NCI-H2196 (cell line): Measurements from ENCODE around the gene SMARCA4.
A peak's percentile ranks its signal among the peaks of the same experiment; 100 is the strongest.
"Not testable (repeated sequence)": the region's sequence is repeated elsewhere in the genome, so short reads cannot be mapped to it uniquely, and the experiment has no call there.

Source experiments
- DNase-seq: peaks from one replicate; lab custom pipeline; 2025; ENCODE audit not compliant: unreplicated experiment; lab: John Stamatoyannopoulos, UW

Gene SMARCA4

DNA sequence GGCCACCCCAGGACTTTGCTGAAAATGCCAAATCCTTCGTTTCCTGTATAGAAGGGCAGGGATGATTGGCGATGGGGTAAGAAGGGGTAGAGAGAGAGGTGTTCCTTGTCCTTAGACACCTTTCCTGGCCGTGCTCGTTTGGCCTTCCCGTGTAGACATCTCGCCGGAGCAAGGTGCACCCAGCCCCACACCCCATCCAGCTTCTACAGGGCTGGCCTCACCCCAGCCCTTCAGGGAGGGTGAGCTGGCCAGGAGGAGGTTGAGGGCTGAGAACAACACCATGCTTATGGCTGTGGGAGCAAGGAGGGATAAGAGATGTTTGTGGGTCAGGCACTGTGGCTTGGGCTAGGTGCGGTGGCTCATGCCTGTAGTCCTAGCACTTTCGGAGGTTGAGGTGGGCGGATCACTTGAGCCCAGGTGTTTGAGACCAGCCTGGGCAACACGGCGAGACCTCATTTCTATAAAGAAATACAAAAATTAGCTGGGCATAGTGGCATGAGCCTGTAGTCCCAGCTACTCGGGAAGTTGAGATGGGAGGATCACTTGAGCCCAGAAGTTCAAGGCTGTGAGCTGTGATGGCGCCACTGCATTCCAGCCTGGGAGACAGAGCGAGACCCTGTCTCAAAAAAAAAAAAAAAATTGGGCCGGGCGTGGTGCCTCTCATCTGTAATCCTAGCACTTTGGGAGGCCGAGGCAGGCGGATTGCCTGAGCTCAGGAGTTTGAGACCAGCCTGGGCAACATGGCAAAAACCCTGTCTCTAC is 15.5 kb downstream of the SMARCA4 start:
- DNase-seq: no peak

DNA sequence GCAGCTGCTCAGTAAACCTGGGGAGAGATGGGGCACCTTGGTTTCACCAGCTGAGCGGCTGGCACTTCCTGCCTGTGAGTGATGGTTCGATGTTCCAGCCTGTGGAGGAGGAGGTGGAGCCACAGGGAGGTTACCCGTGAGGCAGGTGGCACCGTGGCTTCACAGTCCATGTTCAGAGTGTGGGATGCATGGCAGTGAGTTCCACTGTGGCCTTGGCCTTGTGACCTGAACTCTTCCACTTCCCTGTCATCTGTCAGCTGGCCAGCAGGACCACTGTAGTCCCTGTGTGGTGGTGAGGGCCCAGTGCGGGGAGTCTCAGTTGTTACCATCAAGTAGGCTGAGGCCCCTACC is 16.9 kb downstream of the SMARCA4 start:
- no peak for DNase-seq

DNA sequence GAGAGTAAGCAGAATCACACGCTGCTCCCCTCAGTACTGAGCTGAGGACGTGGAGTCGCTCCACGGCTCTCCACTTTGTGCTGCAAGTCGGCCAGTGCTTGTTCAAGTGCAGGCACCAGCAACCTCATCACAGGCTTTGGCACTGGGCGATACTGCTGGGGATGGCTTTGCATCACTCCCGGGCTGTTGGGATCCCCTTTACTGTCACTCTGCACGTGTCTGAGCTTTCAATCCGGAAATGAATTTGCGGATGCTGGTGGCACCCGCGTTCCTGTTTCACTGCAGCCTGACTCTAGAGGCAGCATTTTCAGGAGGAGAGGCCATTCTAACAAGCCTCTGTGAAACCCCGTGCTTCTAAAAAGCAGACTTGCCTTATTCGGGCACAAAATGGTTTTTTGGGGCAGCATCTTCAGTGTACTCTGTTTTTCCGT is 19.1 kb downstream of the SMARCA4 start:
- DNase-seq: no peak

DNA sequence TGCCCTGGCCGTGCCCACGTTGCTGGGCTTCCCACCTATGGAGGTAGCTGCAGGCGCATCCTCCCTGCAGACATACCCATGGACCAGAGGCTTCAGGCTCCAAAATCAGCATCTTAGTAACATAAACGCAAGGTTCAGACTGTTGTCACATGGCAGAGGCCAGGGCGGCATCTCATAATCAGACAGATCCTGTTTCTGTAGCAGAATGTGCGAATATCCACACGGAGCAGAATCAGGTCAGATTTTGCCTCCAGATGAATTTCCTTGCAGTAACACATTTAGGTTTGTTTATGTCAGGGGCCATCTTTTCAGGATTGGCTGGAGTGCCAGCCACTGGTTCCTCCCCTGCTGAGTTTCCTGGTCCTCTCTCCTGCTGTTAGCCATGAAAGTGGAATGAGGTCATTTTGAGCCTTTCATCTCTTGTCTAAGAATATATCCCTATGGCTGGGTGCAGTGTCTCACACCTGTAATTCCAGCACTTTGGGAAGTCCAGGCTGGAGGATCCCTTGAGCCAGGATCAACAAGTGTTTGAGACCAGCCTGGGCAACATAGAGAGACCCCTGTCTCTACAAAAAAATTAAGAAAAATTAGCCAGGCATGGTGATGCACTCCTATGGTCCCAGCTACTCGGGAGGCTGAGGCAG is 20.5 kb downstream of the SMARCA4 start:
- peak; percentile 38 for DNase-seq

DNA sequence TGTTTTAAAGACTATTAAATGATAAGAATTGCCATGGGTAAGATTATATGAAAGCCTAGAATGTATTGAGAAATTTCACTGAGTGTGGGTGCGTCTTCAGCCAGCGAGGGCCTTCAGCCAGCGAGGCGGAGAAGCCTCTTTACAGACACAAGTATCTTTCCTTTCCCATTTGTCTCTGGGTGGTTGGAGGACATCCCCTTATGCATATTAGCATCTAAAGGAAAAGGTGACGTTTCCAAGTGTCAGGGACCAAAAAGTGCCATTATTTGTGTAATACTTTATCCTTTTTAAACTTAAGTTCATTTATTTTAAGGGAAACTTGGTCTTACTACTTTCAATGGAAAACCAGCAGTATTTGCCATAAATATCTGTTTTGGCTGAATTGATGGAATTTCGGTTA is 22.2 kb downstream of the SMARCA4 start:
- no peak for DNase-seq

DNA sequence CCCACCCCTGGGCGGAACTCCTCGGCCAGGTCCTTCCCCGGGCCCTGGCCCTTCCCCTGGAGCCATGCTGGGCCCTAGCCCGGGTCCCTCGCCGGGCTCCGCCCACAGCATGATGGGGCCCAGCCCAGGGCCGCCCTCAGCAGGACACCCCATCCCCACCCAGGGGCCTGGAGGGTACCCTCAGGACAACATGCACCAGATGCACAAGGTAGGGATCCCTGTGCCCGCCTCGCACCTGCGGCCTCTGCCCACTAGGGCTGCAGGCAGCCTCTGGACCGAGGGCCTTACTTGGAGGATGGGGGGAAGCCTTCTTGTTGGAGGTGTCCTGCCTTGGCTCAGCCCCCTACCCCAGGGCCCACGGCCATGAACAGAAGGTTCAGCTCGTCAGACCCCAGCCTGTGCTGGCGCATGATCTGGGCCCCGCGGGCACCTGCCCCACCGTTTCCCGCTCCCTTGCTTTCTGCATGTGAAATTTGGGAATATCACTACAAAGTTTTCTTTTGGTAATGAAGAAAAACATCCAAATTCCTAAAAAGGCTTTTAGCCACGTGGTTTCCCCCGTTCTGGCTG is 23.4 kb downstream of the SMARCA4 start:
- no peak for DNase-seq

DNA sequence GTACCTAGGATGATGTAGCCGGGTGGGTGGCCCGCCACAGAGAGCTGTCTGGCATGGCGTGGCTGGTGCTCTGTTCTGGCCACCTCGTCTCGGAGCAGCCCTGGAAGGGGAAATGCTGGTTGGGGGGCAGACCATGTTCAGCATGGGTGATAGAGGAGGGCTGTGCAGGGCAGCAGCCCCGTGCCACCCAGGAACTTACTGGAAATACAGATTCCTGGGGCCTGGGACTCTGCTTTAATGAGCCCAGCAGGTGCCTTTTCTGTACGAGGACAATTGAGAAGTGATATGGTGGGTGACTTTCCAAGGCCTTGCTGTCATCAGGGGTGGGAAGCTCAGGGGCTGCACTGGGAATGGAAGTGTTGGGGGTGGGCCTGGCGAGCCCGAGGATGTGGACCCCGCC is 24.7 kb downstream of the SMARCA4 start:
- DNase-seq: no peak

DNA sequence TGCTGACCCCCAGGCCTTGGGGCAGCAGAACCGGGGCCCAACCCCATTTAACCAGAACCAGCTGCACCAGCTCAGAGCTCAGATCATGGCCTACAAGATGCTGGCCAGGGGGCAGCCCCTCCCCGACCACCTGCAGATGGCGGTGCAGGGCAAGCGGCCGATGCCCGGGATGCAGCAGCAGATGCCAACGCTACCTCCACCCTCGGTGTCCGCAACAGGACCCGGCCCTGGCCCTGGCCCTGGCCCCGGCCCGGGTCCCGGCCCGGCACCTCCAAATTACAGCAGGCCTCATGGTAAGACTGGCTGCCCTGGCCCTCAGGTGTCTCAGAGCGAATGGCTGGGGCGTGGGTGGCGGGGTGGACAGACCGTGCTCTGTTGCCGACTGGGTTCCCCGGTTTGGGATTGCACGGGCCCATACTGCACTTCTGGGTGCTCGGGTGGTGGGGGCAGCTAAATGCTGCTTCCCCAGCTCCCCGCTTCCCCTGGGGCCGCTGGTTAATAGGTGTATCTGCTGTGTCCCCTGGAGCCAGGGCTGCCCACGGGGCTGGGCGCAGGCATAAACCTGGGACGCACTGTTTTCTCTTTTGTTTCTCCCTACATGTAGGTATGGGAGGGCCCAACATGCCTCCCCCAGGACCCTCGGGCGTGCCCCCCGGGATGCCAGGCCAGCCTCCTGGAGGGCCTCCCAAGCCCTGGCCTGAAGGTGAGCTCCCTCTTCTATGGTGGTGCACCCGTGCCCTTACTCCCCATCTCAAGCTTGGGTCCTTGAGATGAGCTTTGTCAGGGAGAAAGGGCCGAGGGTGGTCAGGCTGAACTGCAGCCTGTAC is 25.7 kb downstream of the SMARCA4 start:
- no peak for DNase-seq

DNA sequence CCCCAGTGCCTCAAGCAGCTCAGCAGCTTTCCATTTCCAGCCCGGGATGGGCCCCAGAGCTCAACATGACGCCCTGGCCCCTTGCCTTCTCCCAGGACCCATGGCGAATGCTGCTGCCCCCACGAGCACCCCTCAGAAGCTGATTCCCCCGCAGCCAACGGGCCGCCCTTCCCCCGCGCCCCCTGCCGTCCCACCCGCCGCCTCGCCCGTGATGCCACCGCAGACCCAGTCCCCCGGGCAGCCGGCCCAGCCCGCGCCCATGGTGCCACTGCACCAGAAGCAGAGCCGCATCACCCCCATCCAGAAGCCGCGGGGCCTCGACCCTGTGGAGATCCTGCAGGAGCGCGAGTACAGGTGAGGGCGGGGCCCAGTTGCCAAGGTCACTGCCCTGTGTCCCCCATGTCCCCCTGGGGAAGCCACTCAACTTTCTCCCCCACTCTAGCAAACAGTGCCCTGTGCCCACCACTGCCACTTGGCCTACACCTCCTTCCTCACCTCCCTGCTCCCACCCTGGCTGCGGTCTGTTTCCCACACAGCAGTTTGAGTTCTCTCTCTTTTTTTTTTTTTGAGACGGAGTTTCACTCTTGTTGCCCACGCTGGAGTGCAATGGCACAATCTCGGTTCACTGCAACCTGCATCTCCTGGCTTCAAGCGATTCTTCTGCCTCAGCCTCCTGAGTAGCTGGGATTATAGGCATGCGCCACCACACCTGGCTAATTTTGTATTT is 26.9 kb downstream of the SMARCA4 start:
- no peak for DNase-seq

DNA sequence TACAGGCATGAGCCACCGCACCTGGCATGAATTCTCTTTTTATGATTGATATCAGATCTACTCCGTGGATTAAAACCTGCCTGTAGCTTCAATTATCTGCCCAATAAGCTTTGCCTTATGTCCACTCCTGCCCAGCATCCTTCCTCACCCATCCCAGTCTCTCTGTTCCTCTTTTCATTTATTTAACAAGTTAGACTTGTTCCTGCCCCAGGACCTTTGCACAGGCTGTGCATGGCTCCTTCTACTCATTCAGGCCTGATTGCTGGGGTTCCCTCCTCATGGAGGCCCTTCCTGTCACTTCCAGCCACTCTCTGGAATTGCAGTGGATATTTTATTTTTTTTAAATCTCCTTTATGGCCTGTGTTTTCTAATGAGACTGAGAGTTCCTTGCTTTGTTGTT is 27.6 kb downstream of the SMARCA4 start:
- no peak for DNase-seq

DNA sequence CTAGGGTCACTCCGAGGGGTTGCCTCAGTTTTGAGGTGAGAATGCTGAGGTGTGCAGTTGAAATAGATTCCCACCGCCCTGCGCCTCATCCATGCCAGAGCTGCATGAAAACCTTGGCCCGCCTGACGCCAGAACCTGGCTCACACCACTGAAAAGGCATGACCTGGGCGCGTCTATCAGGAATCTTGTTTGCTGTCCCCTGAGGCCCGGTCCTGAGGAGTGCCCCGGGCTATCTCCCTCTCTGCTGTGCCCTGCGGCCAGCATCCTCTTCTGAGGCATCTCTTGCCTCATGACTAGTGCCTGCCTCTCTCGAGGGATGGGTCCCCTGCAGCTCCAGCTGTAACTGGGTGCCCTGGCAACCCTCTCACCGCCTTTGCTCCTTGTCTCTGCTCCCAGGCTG is 28.1 kb downstream of the SMARCA4 start:
- no peak for DNase-seq

DNA sequence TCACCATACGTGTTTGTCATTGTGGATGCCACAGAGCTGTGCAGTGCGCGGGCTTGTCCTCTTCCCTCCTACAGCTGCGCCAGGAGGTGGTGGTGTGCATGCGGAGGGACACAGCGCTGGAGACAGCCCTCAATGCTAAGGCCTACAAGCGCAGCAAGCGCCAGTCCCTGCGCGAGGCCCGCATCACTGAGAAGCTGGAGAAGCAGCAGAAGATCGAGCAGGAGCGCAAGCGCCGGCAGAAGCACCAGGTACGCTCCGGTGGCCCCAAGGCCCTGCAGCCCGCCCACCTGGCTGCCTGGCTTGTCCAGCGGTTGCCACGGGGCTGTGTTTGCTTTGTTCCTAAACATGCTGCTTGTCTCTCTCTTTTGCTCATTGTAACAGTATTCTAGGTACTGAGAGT is 30.2 kb downstream of the SMARCA4 start:
- DNase-seq: no peak

DNA sequence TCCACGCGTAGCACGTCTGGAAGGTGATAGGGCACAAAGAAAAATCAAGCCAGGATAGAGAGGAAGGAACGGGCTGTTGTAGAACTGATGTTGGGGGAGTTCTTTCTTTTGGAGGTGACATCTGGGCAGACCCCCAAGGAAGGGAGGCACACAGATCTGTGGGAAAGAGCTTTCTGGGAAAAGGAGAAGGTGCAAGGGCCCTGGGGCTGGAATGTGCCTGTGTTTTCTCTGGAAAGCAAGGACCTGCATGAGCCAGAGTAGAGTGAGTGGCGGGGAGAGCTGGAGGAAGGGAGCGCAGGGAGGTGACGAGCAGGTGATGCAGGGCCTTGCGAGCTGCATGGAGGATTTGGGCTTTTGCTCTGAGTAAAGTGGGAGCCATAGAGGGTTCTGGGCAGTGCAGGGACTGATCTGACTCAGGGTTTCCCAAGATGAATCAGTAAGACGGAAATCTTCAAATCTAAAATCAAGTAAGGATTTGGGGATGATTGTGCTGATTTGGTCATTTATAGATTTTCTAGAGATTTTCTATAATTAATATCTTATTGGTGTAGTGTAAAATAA is 30.8 kb downstream of the SMARCA4 start:
- DNase-seq: no peak

DNA sequence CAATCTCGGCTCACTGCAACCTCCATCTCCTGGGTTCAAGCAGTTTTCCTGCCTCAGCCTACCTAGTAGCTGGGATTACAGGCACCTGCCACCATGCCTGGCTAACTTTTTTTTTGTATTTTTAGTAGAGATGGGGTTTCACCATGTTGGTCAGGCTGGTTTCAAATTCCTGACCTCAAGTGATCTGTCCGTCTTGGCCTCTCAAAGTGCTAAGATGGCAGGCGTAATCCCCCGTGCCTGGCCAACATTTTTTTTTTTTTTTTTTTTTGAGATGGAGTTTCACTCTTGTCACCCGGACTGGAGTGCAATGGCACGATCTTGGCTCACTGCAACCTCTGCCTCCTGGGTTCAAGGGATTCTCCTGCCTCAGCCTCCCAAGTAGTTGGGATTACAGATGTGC is 31.3 kb downstream of the SMARCA4 start:
- DNase-seq: not testable (repeated sequence)

DNA sequence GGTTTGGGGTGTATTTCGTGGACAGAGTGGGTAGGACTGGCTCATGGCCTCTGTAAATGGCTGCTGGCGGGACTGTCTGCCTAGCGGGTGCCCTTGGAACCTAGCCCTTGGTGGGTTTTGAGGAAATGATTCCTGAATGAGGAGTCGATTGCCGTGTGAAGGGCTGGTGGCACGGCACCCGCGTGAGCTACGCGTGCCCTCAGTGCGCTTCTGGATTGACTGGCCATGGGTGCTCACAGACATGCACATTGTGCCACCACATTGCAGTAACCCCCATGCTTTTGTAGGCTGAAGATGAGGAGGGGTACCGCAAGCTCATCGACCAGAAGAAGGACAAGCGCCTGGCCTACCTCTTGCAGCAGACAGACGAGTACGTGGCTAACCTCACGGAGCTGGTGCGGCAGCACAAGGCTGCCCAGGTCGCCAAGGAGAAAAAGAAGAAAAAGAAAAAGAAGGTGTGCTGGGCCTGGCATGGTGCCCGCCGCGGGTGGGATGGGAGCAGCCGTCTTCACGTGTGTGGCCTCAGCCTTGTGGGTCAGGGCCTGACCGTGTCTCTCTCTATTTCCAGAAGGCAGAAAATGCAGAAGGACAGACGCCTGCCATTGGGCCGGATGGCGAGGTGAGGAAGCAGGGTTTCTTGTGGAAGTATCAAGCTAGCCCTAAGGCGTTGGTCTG is 35.2 kb downstream of the SMARCA4 start:
- DNase-seq: no peak

DNA sequence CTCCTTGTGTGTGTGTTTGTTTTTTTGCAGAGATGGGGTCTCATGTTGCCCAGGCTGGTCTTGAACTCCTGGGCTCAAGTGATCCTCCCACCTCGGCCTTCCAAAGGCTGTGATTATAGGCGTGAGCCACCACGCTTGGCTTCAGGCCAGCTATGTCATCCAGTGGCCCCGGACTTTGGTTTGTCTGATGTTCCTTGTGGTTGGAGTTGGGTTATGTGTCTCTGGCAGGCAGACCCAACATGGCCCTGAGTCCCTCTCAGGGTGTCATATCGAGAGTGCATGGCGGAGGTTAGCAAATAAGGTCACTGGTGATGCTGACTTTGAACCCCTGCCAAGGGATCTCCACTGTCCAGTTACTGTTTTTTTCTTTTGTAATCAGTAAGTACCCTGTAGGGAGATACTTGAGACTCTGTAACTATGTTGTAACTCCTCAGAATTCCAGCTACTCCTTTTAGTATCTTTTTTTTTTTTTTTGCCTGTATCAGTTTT is 37.3 kb downstream of the SMARCA4 start:
- DNase-seq: peak; percentile 65

DNA sequence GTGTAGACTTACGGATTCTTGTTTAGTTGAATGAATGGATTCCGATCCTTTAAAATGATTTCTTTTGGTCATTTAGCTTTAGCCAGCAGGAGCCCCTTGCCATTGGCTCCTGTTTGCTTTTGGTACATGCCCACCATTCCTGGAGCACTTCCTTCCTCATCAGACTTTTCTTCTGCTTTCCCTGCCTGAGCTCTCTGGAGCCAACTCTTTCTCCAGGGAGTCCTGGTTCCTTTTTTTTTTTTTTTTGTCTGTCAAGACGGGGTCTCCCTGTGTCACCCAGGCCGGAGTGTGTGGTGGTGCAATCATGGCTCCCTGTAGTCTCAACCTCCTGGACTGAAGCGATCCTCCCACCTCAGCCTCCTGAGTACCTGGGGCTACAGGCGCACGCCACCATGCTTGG is 37.8 kb downstream of the SMARCA4 start:
- no peak for DNase-seq

DNA sequence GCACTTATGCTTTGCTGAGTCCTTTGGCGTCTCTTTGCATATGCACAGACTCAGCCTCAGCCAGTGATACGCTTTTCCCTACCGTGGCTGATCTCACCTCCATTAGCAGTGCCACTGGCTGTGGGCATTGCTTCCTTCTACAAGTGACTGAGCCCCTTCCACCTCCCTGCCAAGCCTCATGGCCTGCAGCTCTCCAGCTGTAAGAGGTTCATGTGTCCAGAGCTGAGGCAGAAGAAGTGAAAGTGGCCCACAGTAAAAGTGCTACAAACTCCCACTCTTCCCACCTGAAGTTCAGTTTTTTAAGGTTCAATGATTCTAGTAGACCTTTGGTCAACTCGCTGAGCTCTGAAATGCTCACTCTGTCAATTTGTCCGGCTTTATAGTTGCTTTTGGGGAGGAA is 44.7 kb downstream of the SMARCA4 start:
- no peak for DNase-seq

DNA sequence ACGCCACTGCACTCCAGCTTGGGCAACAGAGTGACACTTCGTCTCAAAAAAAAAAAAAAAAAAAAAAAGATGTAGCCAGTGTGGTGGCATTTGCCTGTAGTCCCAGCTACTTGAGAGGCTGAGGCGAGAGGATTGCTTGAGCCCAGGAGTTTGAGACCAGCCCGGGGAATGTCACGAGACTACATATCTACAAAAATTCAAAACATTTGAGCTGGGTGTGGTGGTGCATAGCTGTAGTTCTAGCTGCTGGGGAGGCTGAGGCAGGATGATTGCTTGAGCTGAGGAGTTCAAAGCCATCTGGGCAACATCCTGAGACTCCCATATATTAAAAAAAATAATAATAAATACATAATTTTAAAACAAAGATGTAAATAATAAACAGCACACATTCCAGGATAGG is 46.6 kb downstream of the SMARCA4 start:
- no peak for DNase-seq

DNA sequence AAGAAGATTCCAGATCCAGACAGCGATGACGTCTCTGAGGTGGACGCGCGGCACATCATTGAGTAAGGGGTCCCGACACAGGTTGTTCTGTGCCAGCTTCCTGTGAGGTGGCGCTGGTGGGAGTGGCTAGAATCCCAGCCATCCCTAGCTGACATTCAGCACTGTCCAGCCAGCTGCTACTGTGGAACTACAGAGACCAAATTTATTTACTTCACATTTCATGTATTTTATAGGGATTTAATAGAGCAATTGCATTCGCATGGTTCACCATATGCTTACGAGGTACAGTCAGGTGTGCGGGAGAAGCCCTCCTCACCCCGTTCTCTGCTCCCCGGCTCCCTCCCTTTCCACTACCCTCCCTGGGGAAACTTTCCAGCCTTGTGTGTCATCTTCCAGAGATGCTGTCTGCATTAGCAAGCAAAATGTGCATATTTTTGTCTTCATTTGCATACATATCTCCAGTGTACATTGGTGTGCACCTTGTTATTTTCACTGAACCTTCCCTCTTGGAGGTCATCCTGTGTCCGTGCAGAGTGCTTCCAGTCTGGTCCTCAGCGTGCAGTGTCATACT is 47.2 kb downstream of the SMARCA4 start:
- DNase-seq: no peak
